HepG2 (cell line): Measurements from ENCODE around the gene ILRUN.

Source experiments
- CTCF ChIP-seq: sonication (generic); formaldehyde crosslinking; IDR thresholded peaks from 2 replicates; pipeline ENCODE4 v1.5.0; 2020; ENCODE audit warnings: mild to moderate bottlenecking, missing genetic modification reagents, moderate library complexity
- DNMT1 ChIP-seq: sonication (generic); formaldehyde crosslinking; IDR thresholded peaks from 2 replicates; pipeline ENCODE4 v1.5.1; 2020; ENCODE audit warnings: mild to moderate bottlenecking, missing genetic modification reagents
- HMGXB4 ChIP-seq, 2 experiments: sonication (generic) in 1 of 2; formaldehyde crosslinking in 1 of 2; IDR thresholded peaks; 2 replicates each; pipeline versions ENCODE4 v1.4.0 to v1.6.1; 2018 to 2020; ENCODE audit warnings: missing genetic modification reagents in 2 of 2, borderline replicate concordance in 1 of 2, low read depth in 1 of 2, mild to moderate bottlenecking in 1 of 2, missing biosample characterization in 1 of 2
- JUND ChIP-seq: sonication (generic); formaldehyde crosslinking; IDR thresholded peaks from 2 replicates; pipeline ENCODE4 v1.8.0; 2022; ENCODE audit warnings: mild to moderate bottlenecking, missing genetic modification reagents
- NFIC ChIP-seq: IDR thresholded peaks from 2 replicates; pipeline ENCODE4 v1.6.1; 2012; ENCODE audit warnings: mild to moderate bottlenecking, low read length, inconsistent platforms
- SRF ChIP-seq: IDR thresholded peaks from 2 replicates; pipeline ENCODE4 v1.6.1; 2011; ENCODE audit warnings: mild to moderate bottlenecking, low read depth, low read length, moderate library complexity
- TEF ChIP-seq: sonication (generic); formaldehyde crosslinking; IDR thresholded peaks from 2 replicates; pipeline ENCODE4 v1.5.0; 2020; ENCODE audit warnings: missing genetic modification reagents
- YY1 ChIP-seq: IDR thresholded peaks from 2 replicates; pipeline ENCODE4 v1.6.1; 2011; ENCODE audit warnings: low read length, low read depth, moderate library complexity, mild to moderate bottlenecking; ENCODE audit not compliant: insufficient read depth, insufficient replicate concordance
- TF ChIP-seq, protein P1 (sequence below): sonication (generic); formaldehyde crosslinking; IDR thresholded peaks from 2 replicates; pipeline ENCODE4 v1.4.0; 2020; ENCODE audit warnings: missing genetic modification reagents

- TF ChIP-seq CTCF (CRISPR knock-in tag) (no peak), JUND (CRISPR knock-in tag) (no peak), TEF (no peak), HMGXB4 (CRISPR knock-in tag; IDR thresholded peaks at IDR 0.05; ENCODE audit: borderline replicate concordance in 1 of 2, low read depth in 1 of 2) (no peak), NFIC (no peak), YY1 (peak; percentile 28), SRF (no peak), DNMT1 (no peak)
- TF ChIP-seq, protein P1, sequence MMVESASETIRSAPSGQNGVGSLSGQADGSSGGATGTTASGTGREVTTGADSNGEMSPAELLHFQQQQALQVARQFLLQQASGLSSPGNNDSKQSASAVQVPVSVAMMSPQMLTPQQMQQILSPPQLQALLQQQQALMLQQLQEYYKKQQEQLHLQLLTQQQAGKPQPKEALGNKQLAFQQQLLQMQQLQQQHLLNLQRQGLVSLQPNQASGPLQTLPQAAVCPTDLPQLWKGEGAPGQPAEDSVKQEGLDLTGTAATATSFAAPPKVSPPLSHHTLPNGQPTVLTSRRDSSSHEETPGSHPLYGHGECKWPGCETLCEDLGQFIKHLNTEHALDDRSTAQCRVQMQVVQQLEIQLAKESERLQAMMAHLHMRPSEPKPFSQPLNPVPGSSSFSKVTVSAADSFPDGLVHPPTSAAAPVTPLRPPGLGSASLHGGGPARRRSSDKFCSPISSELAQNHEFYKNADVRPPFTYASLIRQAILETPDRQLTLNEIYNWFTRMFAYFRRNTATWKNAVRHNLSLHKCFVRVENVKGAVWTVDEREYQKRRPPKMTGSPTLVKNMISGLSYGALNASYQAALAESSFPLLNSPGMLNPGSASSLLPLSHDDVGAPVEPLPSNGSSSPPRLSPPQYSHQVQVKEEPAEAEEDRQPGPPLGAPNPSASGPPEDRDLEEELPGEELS (CRISPR knock-in tag), result no peak
These were observed 32.2 kb downstream of the ILRUN start for GRCh38 chr6:34664256-34664971.
